CD4-positive, alpha-beta T cell treated with Interleukin-4 for 4 hours (primary cell): ENCODE measurements around the gene MRPL38.

Source experiments
- DNase-seq: peaks from one replicate; pipeline ENCODE4 v3.0.0-alpha.2; 2020

The MRPL38 gene

DNA sequence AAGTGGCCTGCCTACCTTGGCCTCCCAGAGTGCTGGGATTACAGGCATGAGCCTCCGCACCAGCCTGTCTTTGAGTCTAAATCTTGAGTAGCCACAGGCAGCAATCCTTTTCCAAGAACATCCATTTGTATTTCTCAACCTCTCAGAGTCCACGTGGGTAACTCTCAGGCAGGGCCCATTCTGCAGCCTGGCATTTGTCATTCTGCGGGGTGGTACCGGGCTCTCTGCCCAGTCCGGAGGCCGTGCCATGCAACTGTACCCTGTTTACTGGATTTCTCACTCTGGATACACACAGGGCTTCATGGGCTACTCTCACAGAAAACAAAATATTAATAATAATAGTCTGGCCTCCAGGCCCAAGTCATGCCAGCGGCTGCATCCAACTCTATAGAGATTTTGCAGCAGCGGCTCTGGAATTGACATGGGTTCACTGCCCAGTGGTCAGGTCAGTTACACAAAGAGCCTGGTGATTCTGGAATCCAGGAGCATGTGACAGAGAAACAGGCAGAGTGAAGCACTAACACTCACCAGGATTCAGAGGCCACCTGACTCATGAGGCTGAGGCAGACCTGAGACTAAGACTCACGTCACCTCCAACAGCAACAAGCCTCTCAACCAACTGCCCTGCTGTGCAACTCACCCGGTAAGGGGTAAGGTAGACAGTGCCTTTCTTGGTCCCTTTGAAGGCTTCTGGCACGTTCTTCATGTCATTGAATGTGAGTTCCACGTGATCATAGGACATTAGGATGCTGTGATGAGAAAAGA, 53.6 kb downstream of the MRPL38 start:
- no peak for DNase-seq

DNA sequence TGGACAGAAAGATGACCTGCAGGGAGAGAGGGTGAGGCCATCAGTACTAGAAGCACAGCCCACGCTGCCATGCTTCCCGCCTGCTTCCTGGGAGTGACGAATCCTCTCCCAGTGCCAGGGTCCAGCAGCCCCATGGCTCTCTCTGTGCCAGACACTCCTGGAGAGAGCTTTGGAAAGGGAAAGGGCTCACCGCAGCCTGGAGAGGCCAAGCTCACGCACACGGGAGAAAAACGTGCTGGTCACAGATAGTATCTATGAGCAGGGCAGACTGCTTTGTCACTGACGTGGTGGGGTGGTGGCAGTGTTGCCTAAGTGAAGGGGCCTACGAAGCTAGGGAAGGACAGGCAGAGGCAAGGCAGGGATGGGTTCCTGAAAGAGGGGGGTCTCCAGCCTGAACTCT, 55.0 kb downstream of the MRPL38 start:
- no peak for DNase-seq

DNA sequence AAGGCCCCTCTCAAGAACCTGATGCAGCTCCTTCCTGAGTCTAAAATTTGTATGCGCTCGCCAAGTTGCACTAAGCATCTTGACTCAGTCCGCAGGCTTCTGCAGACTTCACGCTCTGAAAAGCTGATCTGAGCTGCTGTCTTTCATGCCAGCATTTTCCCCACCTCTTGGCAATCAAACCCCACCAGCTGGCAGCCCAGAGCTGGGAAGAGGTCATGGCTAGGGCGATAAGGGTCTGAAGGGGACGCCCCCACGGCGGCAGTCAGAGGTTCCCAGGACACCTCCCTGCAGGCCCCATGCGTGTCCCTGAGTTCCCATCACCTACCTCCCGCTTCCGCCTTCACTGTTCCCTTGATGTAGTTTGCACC, 55.4 kb downstream of the MRPL38 start:
- DNase-seq: no peak
